ENCODE measurements around the gene BAIAP2.
"Not testable (repeated sequence)": the region's sequence is repeated elsewhere in the genome, so short reads cannot be mapped to it uniquely, and the experiment has no call there.

Gene BAIAP2

DNA sequence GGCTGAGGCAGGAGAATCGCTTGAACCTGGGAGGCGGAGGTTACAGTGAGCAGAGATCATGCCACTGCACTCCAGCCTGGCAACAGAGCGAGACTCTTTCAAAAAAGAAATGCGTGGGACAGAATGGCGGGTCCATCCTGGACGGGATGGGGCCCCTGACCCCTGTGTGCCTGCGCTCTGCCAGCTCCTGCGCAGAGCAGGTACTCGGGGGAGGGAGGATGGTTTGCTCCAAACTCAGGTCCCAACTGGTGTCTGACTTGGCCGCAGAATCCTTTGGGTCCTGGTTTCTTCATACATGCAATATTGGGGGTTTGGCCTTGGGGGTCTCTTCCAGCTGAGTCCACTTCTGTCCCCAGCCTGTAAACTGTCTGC lies 33.0 kb upstream of the BAIAP2 start:
- DNase-seq (ENCODE audit: low read depth in 2 of 2), result no peak

DNA sequence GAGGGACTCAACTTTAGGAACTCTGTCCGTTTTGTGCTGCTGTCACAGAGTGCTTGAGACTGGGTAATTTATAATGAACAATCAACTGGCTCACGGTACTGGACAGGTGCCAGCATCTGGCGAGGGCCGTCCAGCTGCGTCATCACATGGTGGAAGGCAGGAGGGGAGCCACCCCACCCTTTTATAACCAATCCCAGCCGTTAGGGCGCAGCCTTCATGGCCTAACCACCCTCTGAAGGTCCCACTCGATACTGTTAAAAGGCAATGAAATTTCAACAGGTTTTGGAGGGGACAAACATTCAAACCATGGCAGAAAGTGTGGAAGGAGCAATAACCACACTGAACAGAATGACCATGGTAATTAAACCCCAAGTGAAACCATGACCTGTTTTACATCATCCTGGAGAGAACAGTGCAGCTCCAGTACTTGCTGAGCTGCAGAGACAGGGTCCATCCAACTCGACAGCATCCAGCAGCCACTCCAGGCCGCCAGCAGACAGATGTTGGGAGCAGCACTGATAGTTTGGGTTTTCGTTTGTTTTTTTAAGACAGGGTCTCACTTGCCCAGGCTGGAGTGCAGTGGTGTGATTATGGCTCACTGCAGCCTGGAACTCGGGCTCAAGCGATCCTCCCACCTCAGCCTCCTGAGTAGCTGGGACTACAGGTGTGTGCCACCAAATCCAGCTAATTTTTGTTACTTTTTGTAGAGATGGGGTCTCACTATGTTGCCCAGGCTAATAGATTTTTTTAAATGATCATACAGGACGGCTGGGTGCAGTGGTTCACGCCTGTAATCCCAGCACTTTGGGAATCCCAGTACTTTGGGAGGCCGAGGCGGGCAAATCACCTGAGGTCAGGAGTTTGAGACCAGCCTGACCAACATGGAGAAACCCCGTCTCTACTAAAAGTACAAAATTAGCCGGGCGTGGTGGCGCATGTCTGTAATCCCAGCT lies 32.3 kb upstream of the BAIAP2 start:
- no peak for DNase-seq (ENCODE audit: low read depth in 2 of 2)

DNA sequence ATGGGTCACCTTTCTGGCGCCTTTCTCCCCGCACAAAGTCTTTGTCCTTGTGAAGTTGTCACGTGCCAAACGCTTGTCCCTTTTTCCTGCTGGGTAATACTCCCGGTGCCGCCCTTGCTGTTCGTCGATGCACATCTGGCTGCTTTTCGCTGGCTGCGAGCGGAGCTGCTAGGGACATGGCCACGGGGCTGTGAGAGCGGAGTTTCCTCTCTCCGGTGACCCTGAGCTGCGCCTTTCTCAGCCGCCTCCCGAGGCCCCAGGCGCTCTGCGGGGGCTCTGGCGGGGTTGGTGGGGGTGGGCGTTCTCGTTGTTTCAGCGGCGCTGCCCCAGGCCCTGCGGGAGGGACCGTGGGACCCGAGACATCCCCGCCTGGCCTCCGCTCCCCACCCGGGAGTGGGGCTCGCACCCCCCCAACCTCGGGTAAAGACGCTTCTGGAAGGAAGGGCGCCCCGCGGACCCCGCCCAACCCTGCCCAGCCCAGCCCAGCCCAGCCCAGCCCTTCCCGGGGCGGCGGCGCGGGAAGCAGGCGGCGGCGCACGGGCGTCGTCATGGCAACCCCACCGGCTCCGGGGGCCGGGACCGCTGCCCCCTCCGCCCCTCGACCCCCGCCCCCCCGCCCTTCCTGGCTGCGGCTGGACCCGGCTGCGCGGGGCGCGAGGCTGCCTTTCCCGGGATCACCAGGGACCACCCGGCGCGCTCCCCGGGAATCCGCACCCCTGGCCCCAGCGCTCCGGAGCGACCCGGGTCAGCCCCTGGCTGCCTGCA lies 31.1 kb upstream of the BAIAP2 start:
- no peak for DNase-seq (ENCODE audit: low read depth in 2 of 2)

- no peak for DNase-seq (ENCODE audit: low read depth in 2 of 2)
Measured at GRCh38 chr17:81006891-81007290, 28.1 kb upstream of the BAIAP2 start.

DNA sequence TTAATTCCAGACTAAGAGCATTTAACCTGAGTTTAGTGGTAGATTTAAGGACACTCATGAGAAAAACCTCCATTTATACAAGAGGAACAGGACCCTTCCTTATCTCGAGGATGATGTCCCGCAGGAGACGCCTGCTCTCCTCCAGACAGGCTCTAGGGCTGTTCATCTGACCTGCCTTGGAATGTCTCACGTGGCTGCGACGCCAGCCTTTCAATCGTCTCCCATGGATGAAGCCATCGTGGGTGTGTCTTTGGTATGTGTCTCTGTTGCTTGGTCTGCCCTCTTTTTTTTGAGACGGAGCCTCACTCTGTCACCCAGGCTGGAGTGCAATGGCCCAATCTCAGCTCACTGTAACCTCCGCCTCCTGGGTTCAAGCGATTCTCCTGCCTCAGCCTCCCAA lies 26.8 kb upstream of the BAIAP2 start:
- DNase-seq (ENCODE audit: low read depth in 2 of 2), result no peak

GRCh38 chr17:81009136-81009535 lies 25.8 kb upstream of the BAIAP2 start:
- no peak for DNase-seq (ENCODE audit: low read depth in 2 of 2)

- no peak for DNase-seq (ENCODE audit: low read depth in 2 of 2)
Measured at GRCh38 chr17:81010935-81011334, 24.0 kb upstream of the BAIAP2 start.

DNA sequence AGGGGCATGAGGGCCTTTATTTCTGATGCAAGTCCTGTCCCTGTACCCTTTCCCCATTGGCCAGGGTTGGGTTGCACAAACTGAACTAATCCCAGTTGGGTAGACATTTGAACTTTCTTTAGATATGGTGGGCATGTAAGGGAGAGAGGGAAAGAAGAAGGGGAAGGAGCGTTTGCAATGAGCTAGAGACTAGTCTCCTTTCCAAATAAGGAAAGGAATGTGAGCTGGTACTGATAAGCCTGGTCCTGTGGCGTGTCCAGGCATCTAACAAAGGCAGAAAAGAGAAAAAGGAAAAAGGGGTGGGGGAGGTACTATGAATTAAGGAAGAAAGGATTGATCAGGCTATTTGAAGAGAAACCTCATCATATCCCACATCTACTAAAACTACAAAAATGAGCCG lies 23.0 kb upstream of the BAIAP2 start:
- no peak for DNase-seq (ENCODE audit: low read depth in 2 of 2)

DNA sequence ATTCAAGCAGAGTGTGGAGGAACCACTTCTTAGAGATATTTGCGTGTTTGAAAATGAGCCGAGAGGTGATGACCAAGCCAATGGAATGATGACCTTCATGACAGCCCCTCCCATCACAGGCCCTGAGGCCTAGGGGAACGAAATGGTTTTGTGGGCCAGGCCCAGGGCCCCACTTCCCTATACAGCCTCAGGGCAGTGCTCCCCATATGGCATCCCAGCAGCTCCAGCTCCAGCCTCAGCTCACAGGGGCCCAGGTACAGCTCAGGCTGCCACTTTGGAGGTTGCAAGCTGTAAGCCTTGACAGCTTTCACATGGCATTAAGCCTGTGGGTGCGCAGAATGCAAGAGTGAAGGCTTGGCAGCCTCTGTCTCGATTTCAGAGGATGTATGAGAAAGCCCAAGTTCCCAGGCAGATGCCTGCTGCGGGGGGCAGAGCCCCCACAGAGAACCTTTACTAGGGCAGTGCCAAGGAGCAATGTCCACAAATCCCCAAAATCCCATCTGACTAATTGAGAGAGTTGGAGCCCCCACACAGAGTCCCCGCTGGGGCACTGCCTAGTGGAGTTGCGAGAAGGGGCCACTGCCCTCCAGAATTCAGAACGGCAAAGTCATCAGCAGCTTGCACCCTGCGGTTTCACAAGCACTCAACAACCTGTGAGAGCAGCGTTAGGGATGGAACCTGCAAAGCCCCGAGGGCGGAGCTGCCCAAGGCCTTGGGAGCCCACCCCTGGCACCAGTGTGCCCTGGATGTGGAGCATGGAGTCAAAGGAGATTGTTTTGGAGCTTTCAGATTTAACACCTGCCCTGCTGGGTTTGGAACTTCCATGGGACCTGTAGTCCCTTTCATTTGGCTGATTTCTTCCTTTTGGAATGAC lies 22.1 kb upstream of the BAIAP2 start:
- no peak for DNase-seq (ENCODE audit: low read depth in 2 of 2)

DNA sequence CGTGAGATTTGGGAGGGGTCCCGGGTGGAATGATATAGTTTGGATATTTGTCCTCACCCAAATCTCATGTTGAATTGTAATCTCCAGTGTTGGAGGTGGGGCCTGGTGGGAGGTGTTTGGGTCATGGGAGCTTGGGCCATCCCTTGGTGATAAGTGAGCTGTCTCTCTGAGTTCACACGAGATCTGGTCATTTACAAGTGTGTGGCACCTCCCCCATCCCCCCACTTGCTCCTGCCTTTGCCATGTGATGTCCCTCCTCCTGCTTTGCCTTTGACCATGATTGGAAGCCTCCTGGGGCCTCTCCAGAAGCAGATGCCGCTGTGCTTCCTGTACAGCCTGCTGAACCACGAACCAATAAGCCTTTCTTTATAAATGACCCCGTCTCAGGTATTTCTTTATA lies 21.3 kb upstream of the BAIAP2 start:
- no peak for DNase-seq (ENCODE audit: low read depth in 2 of 2)

DNA sequence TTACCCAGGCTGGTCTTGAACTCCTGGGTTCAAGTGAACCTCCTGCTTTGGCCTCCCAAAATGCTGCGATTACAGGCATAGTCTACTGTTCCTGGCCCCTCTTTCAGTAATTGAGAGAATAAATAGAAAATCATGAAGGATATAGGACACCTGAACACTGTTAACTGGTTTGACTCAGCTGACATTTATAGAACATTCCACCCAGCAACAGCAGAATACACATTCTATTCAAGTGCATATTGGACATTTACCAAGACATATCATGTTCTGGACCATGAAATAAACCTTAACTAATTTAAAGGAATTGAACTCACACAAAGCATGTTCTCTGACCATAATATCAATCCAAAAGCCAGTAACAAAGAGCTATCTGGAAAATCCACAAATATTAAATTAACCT lies 19.8 kb upstream of the BAIAP2 start:
- no peak for DNase-seq (ENCODE audit: low read depth in 2 of 2)

- no peak for DNase-seq (ENCODE audit: low read depth in 2 of 2)
Measured at GRCh38 chr17:81016575-81016974, 18.4 kb upstream of the BAIAP2 start.

DNA sequence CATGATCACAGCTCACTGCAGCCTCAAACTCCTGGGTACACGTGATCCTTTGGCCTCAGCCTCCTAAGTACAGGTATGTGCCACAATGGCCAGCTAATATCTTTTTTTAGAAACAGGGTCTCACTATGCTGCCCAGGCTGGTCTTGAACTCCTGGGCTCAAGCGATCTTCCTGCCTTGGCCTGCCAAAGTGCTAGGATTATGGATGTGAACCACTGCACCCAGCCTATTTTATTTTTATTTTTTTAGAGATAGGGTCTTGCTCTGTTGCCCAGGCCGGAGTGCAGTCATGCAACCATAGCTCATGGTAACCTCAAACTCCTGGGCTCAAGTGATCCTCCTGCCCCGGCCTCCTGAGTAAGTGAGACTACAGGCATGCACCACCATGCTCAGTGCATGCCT lies 17.6 kb upstream of the BAIAP2 start:
- DNase-seq (ENCODE audit: low read depth in 2 of 2), result not testable (repeated sequence)

DNA sequence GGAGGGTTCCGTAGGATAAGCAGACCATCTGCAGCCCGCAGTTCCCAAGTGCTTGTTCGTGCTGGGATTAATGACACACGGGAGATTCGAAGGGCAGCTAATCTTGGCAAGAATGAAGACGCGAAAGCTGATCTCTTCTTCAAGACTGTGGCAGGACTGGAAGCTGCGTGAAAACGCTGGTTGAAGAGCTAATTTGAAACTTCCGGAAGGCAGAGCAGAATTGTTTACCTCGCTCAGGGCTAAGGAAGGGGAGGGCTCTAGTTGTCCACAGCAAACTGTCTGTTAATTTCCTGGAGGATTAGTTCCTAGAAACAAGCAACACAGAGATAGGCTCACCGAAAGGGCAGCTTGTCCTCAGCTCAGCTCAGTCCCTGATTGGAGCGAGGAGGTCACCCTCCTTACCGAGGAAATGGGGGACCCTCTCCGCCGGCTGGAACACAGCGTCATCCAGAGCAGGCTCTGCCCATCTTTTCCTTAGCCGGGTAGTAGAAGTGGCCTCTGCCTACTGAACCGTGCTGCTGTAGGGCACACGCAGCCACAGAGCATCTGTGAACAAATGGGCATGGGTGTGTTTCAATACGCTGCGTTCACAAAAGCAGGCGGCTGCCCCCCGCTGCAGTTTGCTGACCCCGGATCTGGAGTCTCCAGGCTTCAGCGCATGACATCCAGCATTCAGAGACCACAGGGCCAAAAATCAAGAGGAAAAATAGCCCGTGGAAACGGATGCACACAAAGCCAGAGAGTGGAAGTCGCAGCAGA lies 16.7 kb upstream of the BAIAP2 start:
- no peak for DNase-seq (ENCODE audit: low read depth in 2 of 2)

- DNase-seq (ENCODE audit: low read depth in 2 of 2), result no peak
Measured at GRCh38 chr17:81019563-81020442, 15.1 kb upstream of the BAIAP2 start.

- DNase-seq (ENCODE audit: low read depth in 2 of 2), result no peak
Measured at GRCh38 chr17:81020443-81020766, 14.5 kb upstream of the BAIAP2 start.

DNA sequence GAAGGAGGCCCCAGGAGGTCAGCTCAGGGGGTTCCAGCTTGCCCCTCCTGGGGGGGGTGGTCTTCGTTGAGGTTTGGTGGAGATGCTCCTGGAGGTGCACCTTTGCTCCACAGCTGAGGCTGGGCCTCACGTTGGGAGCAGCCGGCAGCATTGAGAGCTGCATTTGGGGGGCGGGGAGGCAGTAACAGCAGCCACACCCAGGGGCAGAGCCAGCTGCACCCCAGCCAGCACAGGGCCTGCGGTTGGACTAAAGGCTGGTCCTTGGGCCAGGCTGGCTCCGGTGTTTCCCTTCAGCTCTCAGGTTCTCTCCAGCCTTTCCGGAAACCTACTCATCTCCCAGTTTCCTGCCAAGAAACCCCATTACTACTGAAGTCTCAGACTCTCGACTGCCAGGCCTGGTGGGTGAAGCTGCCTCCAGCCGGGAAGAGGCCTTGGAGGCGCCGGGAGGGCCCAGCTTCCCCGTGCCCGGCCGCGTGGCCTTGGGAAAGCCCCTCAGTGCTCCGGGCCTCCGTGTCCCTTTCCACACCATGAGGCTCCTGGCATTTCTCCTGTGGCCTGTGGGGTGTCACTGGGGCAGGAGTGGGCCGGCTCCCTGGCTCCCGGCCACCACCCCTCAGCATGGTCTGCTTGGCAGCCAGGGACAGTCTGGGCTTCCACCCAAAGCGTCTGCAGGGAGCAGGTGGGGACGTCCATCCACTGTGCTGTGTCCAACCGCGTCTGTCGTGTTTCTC lies 14.0 kb upstream of the BAIAP2 start:
- DNase-seq (ENCODE audit: low read depth in 2 of 2), result no peak

DNA sequence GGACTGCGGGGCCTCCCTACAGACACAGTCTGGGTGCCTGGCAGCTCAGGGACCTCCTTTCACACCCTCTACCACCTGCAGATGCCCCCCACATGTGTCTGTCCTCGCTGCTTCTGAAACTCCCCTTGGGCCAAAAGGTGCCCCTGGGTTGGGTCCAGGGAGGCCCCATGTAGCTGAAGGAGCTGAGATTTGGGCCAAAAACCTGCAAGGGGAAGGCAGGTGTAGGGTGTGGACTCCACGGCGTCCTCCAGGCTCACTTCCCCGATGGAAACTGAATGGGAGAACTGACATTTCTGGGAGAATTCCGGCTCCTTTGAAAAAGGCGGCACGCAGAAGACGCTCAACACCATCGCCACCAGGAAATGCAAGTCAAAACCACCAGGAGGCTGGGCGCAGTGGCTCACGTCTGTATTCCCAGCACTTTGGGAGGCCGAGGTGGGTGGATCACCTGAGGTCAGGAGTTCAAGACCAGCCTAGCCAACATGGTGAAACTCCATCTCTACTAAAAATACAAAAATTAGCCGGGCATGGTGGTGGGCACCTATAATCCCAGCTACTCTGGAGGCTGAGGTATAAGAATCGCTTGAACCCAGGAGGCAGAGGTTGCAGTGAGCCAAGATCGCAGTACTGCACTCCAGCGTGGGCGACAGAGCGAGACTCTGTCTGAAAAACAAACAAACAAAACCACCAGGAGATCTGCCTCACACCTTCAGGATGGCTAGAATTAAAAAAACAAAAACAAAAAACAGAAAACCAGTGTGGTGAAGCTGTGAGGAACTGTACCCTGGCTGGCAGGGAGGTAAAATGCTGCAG lies 13.2 kb upstream of the BAIAP2 start:
- DNase-seq (ENCODE audit: low read depth in 2 of 2), result no peak

GRCh38 chr17:81022344-81022676 lies 12.6 kb upstream of the BAIAP2 start:
- DNase-seq (ENCODE audit: low read depth in 2 of 2), result no peak
